ENCODE measurements around the gene IL2RA. TPM values are rescaled to one million over a fixed set of nuclear protein-coding genes. Genes with fewer than 3 reads are reported as not detected.

IL2RA gene
- total and polyA plus RNA-seq, 2 donors (not counting 1 experiment from before 2014, with no cell fraction given), result 7.2 to 56.7 TPM

DNA sequence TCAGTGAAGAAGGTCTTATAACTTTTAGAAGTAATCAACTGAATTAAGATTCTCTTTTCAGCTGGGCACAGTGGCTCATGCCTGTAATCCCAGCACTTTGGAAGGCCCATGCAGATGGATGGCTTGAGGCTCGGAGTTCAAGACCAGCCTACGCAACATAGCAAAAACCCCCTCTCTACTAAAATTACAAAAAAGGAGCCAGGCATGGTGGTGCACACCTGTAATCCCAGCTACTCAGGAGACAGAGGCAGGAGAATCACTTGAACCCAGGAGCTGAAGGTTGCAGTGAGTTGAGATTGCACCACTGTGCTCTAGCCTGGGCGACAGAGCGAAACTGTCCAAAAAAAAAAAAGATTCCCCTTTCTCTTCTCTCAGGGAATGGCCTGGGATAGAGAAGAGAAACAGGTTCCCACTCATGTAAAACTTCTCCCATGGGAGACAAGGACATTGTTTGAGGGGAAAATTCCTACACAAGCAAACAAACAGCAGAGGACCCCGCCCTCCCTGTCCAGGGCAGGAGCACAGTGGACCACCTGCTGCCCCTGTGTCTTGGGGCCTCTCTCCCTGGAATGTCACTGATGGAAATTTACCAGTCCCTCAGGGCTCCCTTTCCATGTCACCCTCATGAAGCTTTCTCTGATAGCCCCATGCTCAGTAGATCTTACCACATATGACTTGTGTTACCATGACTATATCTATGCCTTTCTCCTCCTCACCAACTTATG, 5.6 kb downstream of the IL2RA start:
- TF ChIP-seq EZH2 (IDR thresholded peaks at IDR 0.05; ENCODE audit: borderline replicate concordance, insufficient read depth, low read depth, low read length, poor library complexity, severe bottlenecking) (no peak), CTCF (IDR thresholded peaks at IDR 0.05) (no peak)
- H3K4me3 Mint-ChIP-seq, result peak overlapping the region; percentile 97
- CTCF ChIA-PET, result interaction anchor here (0.6 to 4.0 kb wide), 6 partner anchors 11 to 63 kb away, joined by 3 to 45 read pairs (median 4); no protein-coding TSS in a partner anchor
- no peaks in the 10 kb centered on the region for H3K36me3 ChIP-seq (replicated peaks in 1 of 2; ENCODE audit: control extremely low read depth in 1 of 2, control insufficient read depth in 1 of 2, extremely low read depth in 1 of 2, insufficient read depth in 2 of 2, low read length in 1 of 2)
- peak overlapping the region; percentile 17 to 27 for H3K27ac ChIP-seq (ENCODE audit: low read length in 2 of 2)
- no peak overlapping the region for H3K9ac ChIP-seq (ENCODE audit: low read length)
- no peaks in the 10 kb centered on the region for H3K27me3 ChIP-seq (replicated peaks in 1 of 4; ENCODE audit: control extremely low read depth in 1 of 4, control insufficient read depth in 3 of 4, insufficient read depth in 4 of 4, low read length in 3 of 4)
- H3K79me2 ChIP-seq (ENCODE audit: control insufficient read depth, insufficient read depth, low read length), result peaks cover 15% of the 10 kb centered on the region
- no peaks in the 10 kb centered on the region for H3K9me3 Mint-ChIP-seq (ENCODE audit: insufficient read depth)
- H3K27me3 Mint-ChIP-seq, result no peaks in the 10 kb centered on the region
- no CpG with 5 or more reads among the region's 5 CpGs for WGBS (ENCODE audit: insufficient coverage)
- H3K4me2 ChIP-seq (replicated peaks; ENCODE audit: low read depth, low read length, poor library complexity, severe bottlenecking), result peak overlapping the region; percentile 18
- peaks cover 66 to 78% of the 10 kb centered on the region in 2 donors for H3K4me1 ChIP-seq (ENCODE audit: control insufficient read depth in 2 of 2, insufficient read depth in 2 of 2, low read length in 2 of 2)
- POLR2A ChIA-PET, result interaction anchor here (0.6 to 2.1 kb wide), 6 partner anchors 8 to 1255 kb away, joined by 3 to 12 read pairs (median 4); no protein-coding TSS in a partner anchor
- H3K27ac Mint-ChIP-seq, result peak overlapping the region; percentile 89
- no peak overlapping the region for H3K4me3 ChIP-seq (ENCODE audit: control extremely low read depth in 1 of 5, extremely low read depth in 1 of 5, insufficient read depth in 1 of 5, low read depth in 2 of 5, low read length in 4 of 5)
- DNase-seq, result no peak
- H3K4me1 Mint-ChIP-seq, result peaks cover 84% of the 10 kb centered on the region
- no peaks in the 10 kb centered on the region for H4K20me1 ChIP-seq (ENCODE audit: control insufficient read depth, insufficient read depth, low read length, poor library complexity, severe bottlenecking)
- H3K9me3 ChIP-seq (ENCODE audit: control extremely low read depth in 1 of 3, control insufficient read depth in 2 of 3, insufficient read depth in 1 of 3, low read length in 2 of 3), result no peaks in the 10 kb centered on the region
- H2AFZ ChIP-seq (ENCODE audit: insufficient read depth, low read depth, low read length, poor library complexity, severe bottlenecking), result no peak overlapping the region
- no peak for ATAC-seq (ENCODE audit: low read depth)
- intact Hi-C loops (cut with micrococcal nuclease), result loop anchor here (10.0 kb wide), 1 partner anchor 242 kb away; the partner anchor contains the start of gene GDI2

GRCh38 chr10:6055929-6056328, 6.2 kb downstream of the IL2RA start:
- no peaks in the 10 kb centered on the region for H3K27me3 Mint-ChIP-seq
- ChIA-PET CTCF (interaction anchor here (0.6 to 4.0 kb wide), 5 partner anchors 12 to 62 kb away, joined by 3 to 45 read pairs (median 4); no protein-coding TSS in a partner anchor), POLR2A (interaction anchor here (0.5 to 2.1 kb wide), 3 partner anchors 18 to 62 kb away, joined by 3 to 5 read pairs (median 3); no protein-coding TSS in a partner anchor)
- no peak for DNase-seq
- TF ChIP-seq CTCF (IDR thresholded peaks at IDR 0.05), result no peak
- TF ChIP-seq EZH2 (IDR thresholded peaks at IDR 0.05; ENCODE audit: borderline replicate concordance, insufficient read depth, low read depth, low read length, poor library complexity, severe bottlenecking), result no peak
- intact Hi-C loops (cut with micrococcal nuclease), result loop anchor here (10.0 kb wide), 1 partner anchor 241 kb away; the partner anchor contains the start of gene GDI2
- peaks cover 64 to 79% of the 10 kb centered on the region in 2 donors for H3K4me1 ChIP-seq (ENCODE audit: control insufficient read depth in 2 of 2, insufficient read depth in 2 of 2, low read length in 2 of 2)
- no peak overlapping the region for H2AFZ ChIP-seq (ENCODE audit: insufficient read depth, low read depth, low read length, poor library complexity, severe bottlenecking)
- ATAC-seq (ENCODE audit: low read depth), result no peak
- no peaks in the 10 kb centered on the region for H3K27me3 ChIP-seq (replicated peaks in 1 of 4; ENCODE audit: control extremely low read depth in 1 of 4, control insufficient read depth in 3 of 4, insufficient read depth in 4 of 4, low read length in 3 of 4)
- no peaks in the 10 kb centered on the region for H4K20me1 ChIP-seq (ENCODE audit: control insufficient read depth, insufficient read depth, low read length, poor library complexity, severe bottlenecking)
- peak overlapping the region; percentile 32 for H3K4me3 Mint-ChIP-seq
- peak overlapping the region in 1 of 2 donors; percentile 27 for H3K27ac ChIP-seq (ENCODE audit: low read length in 2 of 2)
- H3K9me3 Mint-ChIP-seq (ENCODE audit: insufficient read depth), result no peaks in the 10 kb centered on the region
- peaks cover 15% of the 10 kb centered on the region for H3K79me2 ChIP-seq (ENCODE audit: control insufficient read depth, insufficient read depth, low read length)
- no peak overlapping the region for H3K9ac ChIP-seq (ENCODE audit: low read length)
- H3K4me2 ChIP-seq (replicated peaks; ENCODE audit: low read depth, low read length, poor library complexity, severe bottlenecking), result no peak overlapping the region
- WGBS (ENCODE audit: insufficient coverage), result no CpG with 5 or more reads among the region's 4 CpGs
- no peaks in the 10 kb centered on the region for H3K36me3 ChIP-seq (replicated peaks in 1 of 2; ENCODE audit: control extremely low read depth in 1 of 2, control insufficient read depth in 1 of 2, extremely low read depth in 1 of 2, insufficient read depth in 2 of 2, low read length in 1 of 2)
- no peaks in the 10 kb centered on the region for H3K9me3 ChIP-seq (ENCODE audit: control extremely low read depth in 1 of 3, control insufficient read depth in 2 of 3, insufficient read depth in 1 of 3, low read length in 2 of 3)
- no peak overlapping the region for H3K4me3 ChIP-seq (ENCODE audit: control extremely low read depth in 1 of 5, extremely low read depth in 1 of 5, insufficient read depth in 1 of 5, low read depth in 2 of 5, low read length in 4 of 5)
- peak overlapping the region; percentile 68 for H3K27ac Mint-ChIP-seq
- H3K4me1 Mint-ChIP-seq, result peaks cover 86% of the 10 kb centered on the region
